ENCODE measurements around the gene NPAS4. TPM values are rescaled to one million over a fixed set of nuclear protein-coding genes. Genes with fewer than 3 reads are reported as not detected.

NPAS4 gene
- total and polyA plus RNA-seq, 2 of the 4 experiments (the other 2 are of a cell fraction), result under 0.01 to 0.77 TPM

DNA sequence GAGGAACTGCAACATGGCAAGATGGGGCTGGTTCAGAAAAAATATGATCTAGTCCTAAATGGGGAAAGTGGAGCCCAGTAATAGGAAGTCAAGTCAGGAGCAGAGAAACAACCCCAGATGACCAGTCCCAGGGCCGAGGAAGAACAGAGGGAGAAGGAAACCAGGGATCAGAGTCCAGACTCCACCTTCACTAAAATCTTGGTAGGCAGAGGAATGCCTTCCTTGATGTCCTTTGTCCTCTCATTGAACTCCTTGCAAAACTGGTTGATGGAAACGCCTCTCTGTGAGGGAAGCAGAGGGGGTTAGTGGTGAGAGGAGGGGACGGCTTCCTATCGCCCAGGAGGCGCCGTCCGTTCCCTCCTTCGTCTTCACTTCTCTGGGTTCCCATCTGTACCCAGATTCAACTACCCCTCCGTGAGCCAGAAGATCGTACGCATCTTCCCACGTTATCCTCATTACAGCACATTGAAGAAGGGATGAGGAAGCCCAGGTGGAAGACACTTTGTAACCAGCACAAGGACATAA is 17.2 kb downstream of the NPAS4 start:
- Histone ChIP-seq H3K4me1 (ENCODE audit: control insufficient read depth, insufficient read depth, low read length) (peaks cover 5% of the 10 kb centered on the region), H3K4me2 (ENCODE audit: low read depth, low read length) (peak overlapping the region; percentile 97), H3K27me3 (ENCODE audit: control insufficient read depth, insufficient read depth, low read length) (no peaks in the 10 kb centered on the region), H4K20me1 (ENCODE audit: insufficient read depth, low read length) (no peaks in the 10 kb centered on the region), H3K79me1 (ENCODE audit: low read depth in 1 of 2, low read length in 2 of 2) (peaks cover 7 to 18% of the 10 kb centered on the region in 2 experiments), H3K56ac (ENCODE audit: extremely low read depth, insufficient read depth, low read length) (peak overlapping the region; percentile 71; the same call in 1 of the 2 replicates), H3K4me3 (ENCODE audit: insufficient read depth, low read depth, low read length) (peak overlapping the region; percentile 77), H3K36me3 (ENCODE audit: control insufficient read depth, insufficient read depth, low read length) (peaks cover 11% of the 10 kb centered on the region; the same call in 1 of the 2 replicates), H2AK9ac (replicated peaks; ENCODE audit: low read depth, low read length, poor library complexity) (peak overlapping the region; percentile 90), H3K9ac (ENCODE audit: low read depth, low read length) (peak overlapping the region; percentile 68), H4K8ac (ENCODE audit: low read depth in 2 of 2, low read length in 2 of 2) (peak overlapping the region; percentile 63 to 100), H2BK15ac (ENCODE audit: low read depth, low read length) (no peak overlapping the region), H2BK120ac (ENCODE audit: low read depth, low read length) (no peak overlapping the region), H2AFZ (replicated peaks; ENCODE audit: low read length, poor library complexity) (peak overlapping the region; percentile 97), H2BK20ac (ENCODE audit: low read depth, low read length) (no peak overlapping the region), H4K91ac (ENCODE audit: insufficient read depth, low read depth, low read length) (peak overlapping the region; percentile 53), H4K5ac (ENCODE audit: low read depth, low read length) (peak overlapping the region; percentile 74), H3K14ac (replicated peaks; ENCODE audit: low read depth, low read length) (peak overlapping the region; percentile 89), H3K4ac (ENCODE audit: low read depth, low read length) (peak overlapping the region; percentile 93), H3K27ac (ENCODE audit: insufficient read depth, low read length) (peak overlapping the region; percentile 81), H3K18ac (ENCODE audit: low read depth, low read length) (0 out of 2 replicates have a peak overlapping the region, but pooled peaks have one; percentile 7), H2AK5ac (ENCODE audit: low read depth, low read length) (peak overlapping the region; percentile 50), H3K23ac (ENCODE audit: low read depth, low read length) (peak overlapping the region; percentile 79), H3K9me1 (ENCODE audit: insufficient read depth, low read length) (0 out of 2 replicates have a peak, but pooled peaks cover 6% of the 10 kb centered on the region), H2BK5ac (ENCODE audit: low read depth, low read length, poor library complexity, severe bottlenecking) (peak overlapping the region; percentile 97), H3K9me3 (ENCODE audit: control insufficient read depth, insufficient read depth, low read length) (peaks cover 2% of the 10 kb centered on the region)
- ATAC-seq (ENCODE audit: low read depth) (no peak), DNase-seq (no peak)
- ChIA-PET POLR2A (ENCODE audit: unreplicated experiment) (interaction anchor here (0.5 to 0.6 kb wide), 2 partner anchors 583 to 1030 kb away, joined by 3 read pairs; no protein-coding TSS in a partner anchor), CTCF (interaction anchor here (0.9 to 1.6 kb wide), 3 partner anchors 16 to 31 kb away, joined by 3 to 5 read pairs (median 4); partner anchors contain the start of gene PELI3)
- 20% methylated on average over 1 of the region's 12 CpGs; no CpG with 5 or more reads in 1 of the 2 experiments for WGBS, 2 experiments (ENCODE audit: extremely low coverage in 2 of 2, insufficient read length in 1 of 2)
- no TSS peak for BruUV-seq (replicated peaks)
- in situ Hi-C loops (cut with MboI; ENCODE audit: low sequenced_read_pairs), result no loop called here
- dilution Hi-C loops (cut with HindIII; ENCODE audit: low sequenced_read_pairs, unreplicated experiment), result no loop called here
- intact Hi-C loops (cut with micrococcal nuclease), result loop anchor here (2.0 kb wide), 2 partner anchors 29 to 43 kb away; partner anchors contain the start of gene DPP3
- TF ChIP-seq BHLHE40 (IDR thresholded peaks at IDR 0.05; ENCODE audit: low read depth, low read length), result no peak
- TF ChIP-seq, protein P1, sequence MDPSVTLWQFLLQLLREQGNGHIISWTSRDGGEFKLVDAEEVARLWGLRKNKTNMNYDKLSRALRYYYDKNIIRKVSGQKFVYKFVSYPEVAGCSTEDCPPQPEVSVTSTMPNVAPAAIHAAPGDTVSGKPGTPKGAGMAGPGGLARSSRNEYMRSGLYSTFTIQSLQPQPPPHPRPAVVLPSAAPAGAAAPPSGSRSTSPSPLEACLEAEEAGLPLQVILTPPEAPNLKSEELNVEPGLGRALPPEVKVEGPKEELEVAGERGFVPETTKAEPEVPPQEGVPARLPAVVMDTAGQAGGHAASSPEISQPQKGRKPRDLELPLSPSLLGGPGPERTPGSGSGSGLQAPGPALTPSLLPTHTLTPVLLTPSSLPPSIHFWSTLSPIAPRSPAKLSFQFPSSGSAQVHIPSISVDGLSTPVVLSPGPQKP (IDR thresholded peaks at IDR 0.05; ENCODE audit: borderline replicate concordance, low read depth, low read length), result no peak
